HG03280 (cell line): ENCODE data around the gene COL26A1.

Source experiments
- ATAC-seq: cut with Tn5 transposase; IDR thresholded peaks from one replicate; pipeline ENCODE4 v1.9.1; 2021; ENCODE audit warnings: mild to moderate bottlenecking, moderate library complexity; ENCODE audit not compliant: unreplicated experiment

COL26A1 gene

GRCh38 chr7:101562531-101563197 lies 200.0 kb downstream of the COL26A1 start:
- no peak for ATAC-seq

- ATAC-seq: no peak
Observed at GRCh38 chr7:101563198-101563901, 200.7 kb downstream of the COL26A1 start.

- ATAC-seq: no peak
Observed at GRCh38 chr7:101563943-101564777, 201.5 kb downstream of the COL26A1 start.

GRCh38 chr7:101564778-101565211 lies 202.1 kb downstream of the COL26A1 start:
- no peak for ATAC-seq

GRCh38 chr7:101565601-101566209 lies 203.0 kb downstream of the COL26A1 start:
- ATAC-seq: no peak

- ATAC-seq: no peak
Observed at GRCh38 chr7:101567230-101567629, 204.6 kb downstream of the COL26A1 start.

GRCh38 chr7:101572156-101572555 lies 209.5 kb downstream of the COL26A1 start:
- no peak for ATAC-seq

GRCh38 chr7:101575168-101575567 lies 212.5 kb downstream of the COL26A1 start:
- ATAC-seq: no peak

GRCh38 chr7:101575721-101576120 lies 213.0 kb downstream of the COL26A1 start:
- ATAC-seq: no peak

- no peak for ATAC-seq
Observed at GRCh38 chr7:101576998-101577397, 214.3 kb downstream of the COL26A1 start.

- no peak for ATAC-seq
Observed at GRCh38 chr7:101578552-101578951, 215.9 kb downstream of the COL26A1 start.

- ATAC-seq: no peak
Observed at GRCh38 chr7:101580596-101580995, 217.9 kb downstream of the COL26A1 start.

GRCh38 chr7:101581891-101582290 lies 219.2 kb downstream of the COL26A1 start:
- no peak for ATAC-seq

GRCh38 chr7:101582971-101583370 lies 220.3 kb downstream of the COL26A1 start:
- no peak for ATAC-seq

GRCh38 chr7:101586078-101586905 lies 223.6 kb downstream of the COL26A1 start:
- no peak for ATAC-seq

- no peak for ATAC-seq
Observed at GRCh38 chr7:101586906-101587677, 224.4 kb downstream of the COL26A1 start.

- no peak for ATAC-seq
Observed at GRCh38 chr7:101588131-101588935, 225.7 kb downstream of the COL26A1 start.

GRCh38 chr7:101589052-101589451 lies 226.4 kb downstream of the COL26A1 start:
- ATAC-seq: no peak
